H9 (cell line): ENCODE results near the gene BAMBI. TPM values are rescaled to one million over a fixed set of nuclear protein-coding genes. Genes with fewer than 3 reads are reported as not detected.
A peak's percentile ranks its signal among the peaks of the same experiment; 100 is the strongest.

Experiments
- DNase-seq: peaks from one replicate; pipeline ENCODE4 v3.0.0-alpha.2; 2017
- H2AFZ ChIP-seq: one replicate; pipeline ENCODE4 v1.6.1; 2013; ENCODE audit warnings: mild to moderate bottlenecking, low read length, control low read depth, moderate library complexity
- H2AK5ac ChIP-seq: 2 replicates; pipeline ENCODE4 v1.6.1; 2013; ENCODE audit warnings: low read length, control low read depth, mixed read lengths; ENCODE audit not compliant: insufficient read length
- H2BK120ac ChIP-seq: one replicate; pipeline ENCODE4 v1.6.1; 2013; ENCODE audit warnings: low read depth, mild to moderate bottlenecking, low read length, control low read depth, inconsistent platforms; ENCODE audit not compliant: poor library complexity, severe bottlenecking
- H2BK12ac ChIP-seq: 2 replicates; pipeline ENCODE4 v1.6.1; 2013; ENCODE audit warnings: low read length, control low read depth, mixed read lengths, low read depth; ENCODE audit not compliant: insufficient read length
- H2BK15ac ChIP-seq: 2 replicates; pipeline ENCODE4 v1.6.1; 2013; ENCODE audit warnings: low read depth, low read length, control low read depth
- H2BK20ac ChIP-seq: one replicate; pipeline ENCODE4 v1.6.1; 2013; ENCODE audit warnings: low read depth, mild to moderate bottlenecking, low read length, control low read depth, inconsistent platforms; ENCODE audit not compliant: poor library complexity, severe bottlenecking
- H2BK5ac ChIP-seq: 2 replicates; pipeline ENCODE4 v1.6.1; 2013; ENCODE audit warnings: low read length, control low read depth, mixed read lengths; ENCODE audit not compliant: insufficient read length
- H3K14ac ChIP-seq: 2 replicates; pipeline ENCODE4 v1.6.1; 2013; ENCODE audit warnings: low read length, control low read depth; ENCODE audit not compliant: insufficient read depth
- H3K18ac ChIP-seq: 2 replicates; pipeline ENCODE4 v1.6.1; 2013; ENCODE audit warnings: low read depth, mild to moderate bottlenecking, mixed read lengths, low read length, control low read depth; ENCODE audit not compliant: insufficient read length
- H3K23ac ChIP-seq: 2 replicates; pipeline ENCODE4 v1.6.1; 2013; ENCODE audit warnings: low read length, control low read depth, mixed read lengths, low read depth; ENCODE audit not compliant: insufficient read length
- H3K23me2 ChIP-seq: 2 replicates; pipeline ENCODE4 v1.6.1; 2013; ENCODE audit warnings: low read depth, mild to moderate bottlenecking, mixed read lengths, low read length, control low read depth; ENCODE audit not compliant: insufficient read length, poor library complexity, severe bottlenecking
- H3K27ac ChIP-seq: 2 replicates; pipeline ENCODE4 v1.5.1; 2013; ENCODE audit warnings: low read length, control low read depth, mixed read lengths, low read depth; ENCODE audit not compliant: insufficient read length
- H3K27me3 ChIP-seq: 2 replicates; pipeline ENCODE4 v1.6.1; 2013; ENCODE audit warnings: low read length, control low read depth, inconsistent platforms; ENCODE audit not compliant: insufficient read depth
- H3K4ac ChIP-seq: 2 replicates; pipeline ENCODE4 v1.6.1; 2013; ENCODE audit warnings: low read depth, mild to moderate bottlenecking, control low read depth, inconsistent platforms, low read length, moderate library complexity
- H3K4me1 ChIP-seq: 2 replicates; pipeline ENCODE4 v1.6.1; 2013; ENCODE audit warnings: low read length, control low read depth, inconsistent platforms; ENCODE audit not compliant: insufficient read depth
- H3K4me2 ChIP-seq: 2 replicates; pipeline ENCODE4 v1.6.1; 2013; ENCODE audit warnings: low read length, control low read depth, mixed read lengths; ENCODE audit not compliant: insufficient read length, insufficient read depth
- H3K56ac ChIP-seq: 2 replicates; pipeline ENCODE4 v1.6.1; 2013; ENCODE audit warnings: low read depth, mild to moderate bottlenecking, mixed read lengths, low read length, control low read depth; ENCODE audit not compliant: insufficient read length
- H3K79me1 ChIP-seq: 2 replicates; pipeline ENCODE4 v1.6.1; 2013; ENCODE audit warnings: low read depth, mild to moderate bottlenecking, moderate library complexity, low read length, control low read depth, inconsistent platforms; ENCODE audit not compliant: insufficient read depth, poor library complexity, severe bottlenecking
- H3K79me2 ChIP-seq: 2 replicates; pipeline ENCODE4 v1.6.1; 2013; ENCODE audit warnings: low read length, control low read depth, inconsistent platforms; ENCODE audit not compliant: insufficient read depth
- H3K9ac ChIP-seq: 2 replicates; pipeline ENCODE4 v1.6.1; 2013; ENCODE audit warnings: low read length, control low read depth, mixed read lengths; ENCODE audit not compliant: insufficient read length; ENCODE audit errors: extremely low read depth
- H3K9me3 ChIP-seq: one replicate; pipeline ENCODE4 v1.6.1; 2013; ENCODE audit warnings: low read depth, low read length, inconsistent platforms; ENCODE audit not compliant: control insufficient read depth
- H3T11ph ChIP-seq: one replicate; pipeline ENCODE4 v1.6.1; 2013; ENCODE audit warnings: mild to moderate bottlenecking, low read length, control low read depth, inconsistent platforms
- H4K20me1 ChIP-seq: one replicate; pipeline ENCODE4 v1.6.1; 2013; ENCODE audit not compliant: control insufficient read depth, insufficient read length, insufficient read depth
- H4K5ac ChIP-seq: 2 replicates; pipeline ENCODE4 v1.6.1; 2013; ENCODE audit warnings: low read depth, mild to moderate bottlenecking, mixed read lengths, low read length, control low read depth; ENCODE audit not compliant: insufficient read length
- H4K8ac ChIP-seq: replicated peaks from 2 replicates; pipeline ENCODE4 v1.6.1; 2013; ENCODE audit warnings: low read length, control low read depth, mixed read lengths, low read depth; ENCODE audit not compliant: insufficient read length
- H4K91ac ChIP-seq: 2 replicates; pipeline ENCODE4 v1.6.1; 2013; ENCODE audit warnings: low read depth, mild to moderate bottlenecking, moderate library complexity, mixed read lengths, low read length, control low read depth; ENCODE audit not compliant: insufficient read length
- H3K27ac Mint-ChIP-seq, 3 experiments: 2 replicates in 2 of 3; 3 replicates in 1 of 3; pipeline ENCODE4 v1.8.0; 2020 to 2021; ENCODE audit warnings: mixed read lengths in 3 of 3, mild to moderate bottlenecking in 1 of 3, moderate library complexity in 1 of 3
- H3K27me3 Mint-ChIP-seq: 2 replicates; pipeline ENCODE4 v1.8.0; 2021; ENCODE audit warnings: low read depth, mild to moderate bottlenecking, moderate library complexity, mixed read lengths
- H3K36me3 Mint-ChIP-seq, 3 experiments: 2 replicates in 2 of 3; 3 replicates in 1 of 3; pipeline ENCODE4 v1.8.0; 2020 to 2021; ENCODE audit warnings: low read depth in 3 of 3, mixed read lengths in 3 of 3; ENCODE audit not compliant: insufficient read depth in 1 of 3
- H3K4me1 Mint-ChIP-seq, 2 experiments: 2 replicates each; pipeline ENCODE4 v1.8.0; 2020; ENCODE audit warnings: mixed read lengths in 2 of 2
- H3K4me3 Mint-ChIP-seq, 2 experiments: 2 replicates in 1 of 2; 3 replicates in 1 of 2; pipeline ENCODE4 v1.8.0; 2020 to 2021; ENCODE audit warnings: mild to moderate bottlenecking in 2 of 2, mixed read lengths in 2 of 2, moderate library complexity in 1 of 2
- H3K9me3 Mint-ChIP-seq, 2 experiments: 2 replicates in 1 of 2; 3 replicates in 1 of 2; pipeline ENCODE4 v1.8.0; 2020; ENCODE audit warnings: mild to moderate bottlenecking in 2 of 2, mixed read lengths in 2 of 2, moderate library complexity in 1 of 2
- CTCF ChIP-seq: fragments of 200-600 bp; sonication (generic); conservative IDR thresholded peaks from 3 replicates; pipeline ENCODE4 v1.8.0; 2021; ENCODE audit warnings: antibody characterized with exemption, mild to moderate bottlenecking
- WGBS: extraction: QIAGEN DNeasy Blood & Tissue Kit; methylation state at CpG from one replicate; pipeline ENCODE4 v1.1.7; 2013; ENCODE audit warnings: missing lambda C conversion rate, low lambda C conversion rate, mixed read lengths; ENCODE audit not compliant: insufficient read length; ENCODE audit errors: extremely low coverage; 5-methylcytosine and 5-hydroxymethylcytosine counted together
- total RNA-seq: library from RNA; stranded (reverse); gene quantifications from 2 replicates; pipeline ENCODE4 v1.2.1, GENCODE V29; 2021

Gene BAMBI
- total RNA-seq, 1 experiment from 2014 or later, result 16.8 TPM

GRCh38 chr10:28669227-28670173, 7.8 kb upstream of the BAMBI start:
- Histone ChIP-seq H3K27ac (no peak overlapping the region), H3K9ac (no peak overlapping the region), H2AK5ac (no peak overlapping the region), H3K79me2 (no peaks in the 10 kb centered on the region), H2BK15ac (no peak overlapping the region), H3T11ph (no peak overlapping the region), H3K27me3 (peaks cover 2% of the 10 kb centered on the region; the same call in 1 of the 2 replicates), H3K4me2 (peak overlapping the region; percentile 78), H3K14ac (no peak overlapping the region), H4K91ac (no peak overlapping the region), H3K18ac (no peak overlapping the region), H4K5ac (no peak overlapping the region), H4K8ac (no peak overlapping the region), H2BK120ac (no peak overlapping the region), H4K20me1 (no peaks in the 10 kb centered on the region), H2BK5ac (no peak overlapping the region), H3K23ac (no peak overlapping the region), H3K23me2 (peaks cover 11% of the 10 kb centered on the region), H3K79me1 (no peaks in the 10 kb centered on the region), H2AFZ (no peak overlapping the region), H2BK20ac (no peak overlapping the region), H3K9me3 (no peaks in the 10 kb centered on the region), H3K4me1 (peaks cover 3% of the 10 kb centered on the region; the same call in 1 of the 2 replicates), H3K4ac (no peak overlapping the region), H3K56ac (no peak overlapping the region), H2BK12ac (peak overlapping the region; percentile 36)
- peaks cover 50% of the 10 kb centered on the region for H3K27me3 Mint-ChIP-seq
- H3K27ac Mint-ChIP-seq, result no peak overlapping the region
- no peak for TF ChIP-seq CTCF
- no peak for DNase-seq
- peaks cover 16 to 19% of the 10 kb centered on the region in 2 experiments for H3K4me1 Mint-ChIP-seq
- WGBS, result no CpG with 5 or more reads among the region's 21 CpGs
- peak overlapping the region; percentile 81 to 93 for H3K4me3 Mint-ChIP-seq
- peaks cover 0 to 3% of the 10 kb centered on the region in 2 experiments; a peak in 1 of 5 replicates for H3K9me3 Mint-ChIP-seq
- no peaks in the 10 kb centered on the region for H3K36me3 Mint-ChIP-seq
